ENCODE results near the gene SLC4A1AP. TPM values are rescaled to one million over a fixed set of nuclear protein-coding genes. Genes with fewer than 3 reads are reported as not detected.
"Not testable (repeated sequence)": the region's sequence is repeated elsewhere in the genome, so short reads cannot be mapped to it uniquely, and the experiment has no call there.

The SLC4A1AP gene
- total RNA-seq, 1 donor from 2014 or later, result 33.4 TPM

DNA sequence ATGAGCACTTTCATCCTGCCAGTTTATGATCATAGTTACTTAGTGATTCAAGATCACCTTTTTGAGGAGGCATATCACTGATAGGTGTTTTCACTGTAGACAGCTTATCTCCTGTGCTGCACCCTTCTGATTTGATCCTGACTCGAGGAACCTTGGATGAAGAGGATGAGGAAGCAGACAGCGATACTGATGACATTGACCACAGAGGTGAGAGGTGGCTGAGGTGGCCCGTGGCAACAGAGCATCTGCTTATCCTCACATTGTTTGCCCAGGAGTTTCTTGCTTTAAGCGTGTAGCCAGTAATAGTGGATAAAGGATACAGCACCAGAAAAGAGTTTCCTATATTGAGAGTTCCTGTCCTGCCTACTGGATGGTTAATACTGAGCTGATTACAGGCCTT lies 16.0 kb upstream of the SLC4A1AP start:
- FAIRE-seq, result no peak

GRCh38 chr2:27651056-27651455 lies 12.6 kb upstream of the SLC4A1AP start:
- no peak for FAIRE-seq

More for the DNA sequence above, 16.0 kb upstream of the SLC4A1AP start:
- DNase-seq (ENCODE audit: low spot score in 2 of 2), result no peak

GRCh38 chr2:27652341-27652740 lies 11.3 kb upstream of the SLC4A1AP start:
- no peak for FAIRE-seq
- no peak for DNase-seq (ENCODE audit: low spot score in 2 of 2)

More at GRCh38 chr2:27651056-27651455, 12.6 kb upstream of the SLC4A1AP start:
- no peak for DNase-seq (ENCODE audit: low spot score in 2 of 2)

DNA sequence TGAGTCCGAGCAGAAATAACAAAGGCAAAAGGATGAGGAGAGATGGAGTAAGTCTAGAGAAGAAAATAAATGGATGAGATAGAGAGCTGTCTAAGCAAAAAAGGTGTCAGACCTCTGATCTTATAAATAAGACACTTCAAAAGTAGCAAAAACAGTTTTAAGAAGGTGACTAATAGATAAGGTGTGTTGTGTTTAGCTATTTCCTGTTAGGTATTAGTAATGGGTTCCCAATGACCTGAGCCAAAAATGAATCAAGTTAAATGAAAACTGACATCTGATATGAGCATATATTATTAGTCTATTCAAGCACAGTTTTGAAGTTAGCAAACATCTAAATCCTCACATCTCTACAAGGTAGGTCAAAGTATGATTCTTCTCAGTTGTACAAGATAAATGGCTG lies 10.9 kb upstream of the SLC4A1AP start:
- DNase-seq (ENCODE audit: low spot score in 2 of 2) (no peak), FAIRE-seq (no peak)

DNA sequence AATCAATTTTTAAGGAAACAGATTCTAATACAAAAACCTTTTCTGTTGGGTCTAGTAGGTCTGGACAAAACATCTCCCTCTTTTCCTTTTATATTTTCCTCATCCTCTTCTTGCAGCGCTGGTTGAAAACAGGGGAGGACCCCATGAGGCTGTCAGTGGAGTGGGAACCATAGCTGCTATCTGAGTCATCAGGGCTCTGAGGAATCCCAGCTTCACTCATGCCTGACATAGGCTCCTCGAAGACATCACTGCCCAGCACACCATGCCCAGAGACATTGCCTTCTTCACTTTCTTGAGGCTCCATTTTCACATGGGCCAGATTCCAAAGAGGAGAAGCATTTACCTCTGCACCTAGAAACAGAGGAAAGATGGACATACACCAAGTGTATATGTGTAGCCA lies 10.3 kb upstream of the SLC4A1AP start:
- FAIRE-seq (no peak), DNase-seq (ENCODE audit: low spot score in 2 of 2) (no peak)

- DNase-seq (ENCODE audit: low spot score in 2 of 2), result no peak
- FAIRE-seq, result no peak
Observed at GRCh38 chr2:27655155-27655951, 8.3 kb upstream of the SLC4A1AP start.

GRCh38 chr2:27661371-27661770 lies 2.3 kb upstream of the SLC4A1AP start:
- FAIRE-seq (no peak), DNase-seq (ENCODE audit: low spot score in 2 of 2) (no peak)

- no peak for DNase-seq (ENCODE audit: low spot score in 2 of 2)
- no peak for FAIRE-seq
Observed at GRCh38 chr2:27664154-27664574, 475 bp downstream of the SLC4A1AP start.

GRCh38 chr2:27664622-27665363 lies 1.1 kb downstream of the SLC4A1AP start:
- DNase-seq (ENCODE audit: low spot score in 2 of 2) (no peak), FAIRE-seq (no peak)

- FAIRE-seq, result no peak
Observed at GRCh38 chr2:27667446-27667845, 3.8 kb downstream of the SLC4A1AP start.

DNA sequence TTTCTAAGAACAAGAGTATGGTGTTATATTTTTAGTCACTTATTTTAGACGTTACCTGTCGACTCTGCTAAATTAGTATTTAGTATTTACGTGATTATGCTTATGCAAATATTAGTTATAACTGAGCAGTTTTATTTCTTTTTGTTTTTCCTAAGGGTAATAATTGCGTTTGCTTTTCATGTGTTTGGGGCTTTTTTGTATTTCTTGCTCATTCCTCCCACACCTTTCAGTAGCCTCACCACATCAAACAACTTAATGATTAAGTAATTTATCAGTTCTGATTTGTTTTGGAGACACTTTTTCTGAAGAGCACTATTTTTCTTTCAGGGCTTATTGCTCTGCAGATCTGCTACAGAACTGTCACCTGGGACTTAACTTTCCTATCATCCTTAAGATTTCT lies 7.5 kb downstream of the SLC4A1AP start:
- DNase-seq (ENCODE audit: low spot score in 2 of 2), result no peak
- FAIRE-seq, result no peak

More at GRCh38 chr2:27667446-27667845, 3.8 kb downstream of the SLC4A1AP start:
- no peak for DNase-seq (ENCODE audit: low spot score in 2 of 2)

DNA sequence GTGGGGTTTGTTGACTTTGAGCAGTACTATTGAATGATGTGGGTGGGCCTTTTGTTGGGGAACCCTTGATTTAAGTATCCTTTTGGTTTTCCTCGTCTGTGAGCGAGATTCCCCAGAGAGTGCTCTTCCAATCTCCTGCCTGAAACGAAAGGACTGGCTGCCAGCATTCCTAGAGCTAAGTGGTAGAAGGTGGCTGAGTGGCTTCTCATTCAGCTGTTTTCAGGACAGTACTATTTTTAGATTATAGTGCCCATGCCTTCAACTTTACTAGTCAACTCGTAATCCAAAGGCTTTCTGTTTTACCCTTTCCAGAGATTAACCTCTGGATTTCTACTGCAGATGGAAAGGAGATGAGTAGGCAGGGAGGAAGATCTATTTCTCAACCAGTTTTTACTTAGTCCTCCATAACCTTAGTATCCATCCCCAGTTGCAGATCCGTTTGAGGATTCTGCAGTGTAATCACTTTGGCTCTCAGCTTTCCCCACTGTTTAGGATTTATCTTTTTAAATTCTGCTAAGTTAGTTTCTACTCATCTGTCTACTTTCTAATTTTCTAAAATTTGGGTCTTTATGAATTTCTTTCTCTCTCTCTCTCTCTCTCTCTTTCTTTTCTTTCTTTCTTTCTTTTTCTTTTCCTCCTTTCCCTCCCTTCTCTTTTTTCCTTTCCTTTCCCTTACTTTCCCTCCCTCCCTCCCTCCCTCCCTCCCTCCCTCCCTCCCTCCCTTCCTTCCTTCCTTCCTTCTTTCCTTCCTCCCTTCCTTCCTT lies 9.2 kb downstream of the SLC4A1AP start:
- no peak for DNase-seq (ENCODE audit: low spot score in 2 of 2)
- FAIRE-seq, result no peak

DNA sequence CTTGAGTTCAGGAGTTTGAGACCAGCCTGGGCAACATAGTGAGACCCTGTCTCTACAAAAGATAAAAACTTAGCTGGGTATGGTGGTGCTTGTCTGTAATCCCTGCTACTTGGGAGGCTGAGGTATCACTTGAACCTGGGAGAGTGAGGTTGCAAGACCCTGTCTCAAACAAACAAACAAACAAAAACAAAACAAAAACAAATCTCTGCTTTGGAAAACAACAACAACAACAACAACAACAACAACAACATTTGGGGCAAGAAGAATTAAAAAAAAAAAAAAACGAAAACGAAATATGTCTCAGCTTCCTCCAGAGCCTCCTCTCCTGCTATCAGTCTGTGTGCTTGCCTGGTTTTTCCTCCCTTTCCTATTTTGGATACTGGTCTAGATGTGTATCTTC lies 16.9 kb downstream of the SLC4A1AP start:
- DNase-seq (ENCODE audit: low spot score in 2 of 2), result no peak
- FAIRE-seq, result no peak

DNA sequence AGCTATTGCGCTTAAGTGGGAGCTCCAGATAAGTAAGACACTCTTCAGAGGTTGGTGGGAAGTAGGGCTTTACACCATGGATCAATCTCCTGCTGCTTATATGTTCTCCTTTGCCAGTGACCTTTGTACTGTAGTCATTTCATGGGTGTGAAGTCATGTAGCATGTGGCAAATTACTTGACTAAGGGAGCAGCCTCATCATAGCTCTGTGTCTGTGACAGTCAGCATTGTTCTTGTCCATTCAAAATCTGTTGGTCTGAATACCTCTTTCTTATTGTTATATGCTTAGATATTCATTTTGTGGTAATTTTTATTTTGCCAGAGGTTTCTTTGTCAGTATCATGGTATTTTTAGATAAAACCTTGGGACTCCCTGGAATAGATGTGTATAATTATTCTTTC lies 18.2 kb downstream of the SLC4A1AP start:
- FAIRE-seq (no peak), DNase-seq (ENCODE audit: low spot score in 2 of 2) (no peak)

DNA sequence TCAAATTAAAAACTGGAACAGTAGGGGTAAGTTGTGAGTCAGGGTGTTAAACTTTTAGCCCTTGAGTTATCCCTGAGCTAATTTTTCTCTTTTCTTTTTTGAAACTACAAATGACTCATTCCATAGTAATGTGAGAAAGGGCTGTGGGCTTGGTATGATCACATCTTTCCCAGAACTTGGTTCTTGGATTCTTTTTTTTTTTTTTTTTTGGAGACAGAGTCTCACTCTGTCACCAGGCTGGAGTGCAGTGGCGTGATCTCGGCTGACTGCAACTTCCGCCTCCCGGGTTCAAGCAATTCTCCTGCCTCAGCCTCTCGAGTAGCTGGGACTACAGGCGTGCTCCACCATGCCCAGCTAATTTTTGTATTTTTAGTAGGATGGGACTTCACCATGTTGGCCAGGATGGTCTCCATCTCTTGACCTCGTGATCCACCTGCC lies 18.7 kb downstream of the SLC4A1AP start:
- not testable (repeated sequence) for FAIRE-seq; DNase-seq (ENCODE audit: low spot score in 2 of 2)

GRCh38 chr2:27683390-27684071 lies 19.8 kb downstream of the SLC4A1AP start:
- no peak for FAIRE-seq

DNA sequence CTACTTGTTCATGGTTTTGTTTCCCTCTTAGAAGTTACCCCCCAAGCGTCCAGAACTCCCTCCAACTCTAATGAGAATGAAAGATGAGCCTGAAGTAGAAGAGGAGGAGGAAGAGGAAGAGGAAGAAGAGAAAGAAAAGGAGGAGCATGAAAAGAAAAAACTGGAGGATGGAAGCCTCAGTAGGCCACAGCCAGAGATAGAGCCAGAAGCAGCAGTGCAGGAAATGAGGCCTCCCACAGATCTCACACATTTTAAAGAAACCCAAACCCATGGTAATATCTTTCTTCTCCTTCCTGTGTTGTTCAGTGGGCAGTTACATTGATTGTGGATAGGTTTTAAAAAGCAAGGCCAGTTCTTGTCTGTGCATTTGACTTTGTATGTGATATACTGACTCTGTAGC lies 21.3 kb downstream of the SLC4A1AP start:
- not testable (repeated sequence) for DNase-seq (ENCODE audit: low spot score in 2 of 2); FAIRE-seq

More at GRCh38 chr2:27683390-27684071, 19.8 kb downstream of the SLC4A1AP start:
- peak in 1 of 2 donors; percentile 46 for DNase-seq (ENCODE audit: low spot score in 2 of 2)

DNA sequence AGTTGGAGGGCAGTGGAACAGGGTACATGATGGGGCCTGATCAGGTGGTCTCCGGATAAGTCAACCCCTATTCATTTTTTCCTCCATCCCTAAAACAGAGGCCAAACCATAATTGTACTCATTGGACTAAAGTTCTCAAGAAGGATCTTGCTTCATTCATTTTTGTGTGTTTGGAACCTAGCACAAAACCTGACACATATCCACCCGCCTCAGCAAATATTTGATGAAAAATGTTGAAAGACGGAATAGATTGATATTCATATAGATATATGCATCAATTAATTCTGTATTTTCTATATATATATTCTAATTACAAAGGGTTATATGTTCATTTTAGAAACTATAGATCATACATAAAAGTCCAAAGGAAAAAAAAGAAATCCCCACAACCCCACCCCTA lies 21.9 kb downstream of the SLC4A1AP start:
- DNase-seq (ENCODE audit: low spot score in 2 of 2) (no peak), FAIRE-seq (no peak)

- FAIRE-seq (no peak), DNase-seq (ENCODE audit: low spot score in 2 of 2) (no peak)
Observed at GRCh38 chr2:27687232-27687631, 23.5 kb downstream of the SLC4A1AP start.

DNA sequence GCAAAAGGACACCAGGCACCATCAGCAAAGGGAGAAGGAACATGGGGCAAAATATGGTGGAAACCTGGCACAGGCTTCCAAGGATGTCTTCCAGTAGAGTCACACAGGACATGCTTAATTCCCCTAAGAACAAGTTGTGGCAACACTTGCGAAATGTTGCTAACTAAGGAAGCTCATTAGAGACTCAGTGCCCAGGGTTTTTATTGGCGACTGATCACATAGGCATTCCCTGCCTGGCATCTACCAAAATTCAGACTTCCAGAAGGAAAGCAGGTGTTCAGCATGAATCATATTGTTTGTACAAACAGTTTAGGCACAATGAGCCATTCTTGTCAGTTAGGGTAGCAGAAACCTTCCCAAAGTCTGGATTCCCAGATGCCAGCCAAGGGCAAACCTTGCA lies 25.7 kb downstream of the SLC4A1AP start:
- DNase-seq (ENCODE audit: low spot score in 2 of 2) (no peak), FAIRE-seq (no peak)

All from frontal cortex (tissue), 4 donors.